Activated CD4-positive, alpha-beta memory T cell treated with anti-CD3 and anti-CD28 coated beads, Interleukin-2, amount 10 ng/mL, durations not matched to agents 7 days and 5 days (primary cell): ENCODE measurements around the gene IL6ST. TPM values are rescaled to one million over a fixed set of nuclear protein-coding genes. Genes with fewer than 3 reads are reported as not detected.

Source experiments
- CTCF ChIA-PET: fragments of 350-600 bp; sonication (Branson Sonifier 250); formaldehyde crosslinking; loops from one replicate; lab custom pipeline; 2021; ENCODE audit warnings: antibody characterized with exemption, inconsistent platforms; lab: Charles Lee
- POLR2A ChIA-PET: fragments of 350-600 bp; sonication (Branson Sonifier 250); formaldehyde crosslinking; loops from one replicate; lab custom pipeline; 2021; ENCODE audit warnings: antibody characterized with exemption; lab: Charles Lee
- DNase-seq: peaks from one replicate; pipeline ENCODE4 v3.0.0-alpha.2; 2020
- H3K27ac Mint-ChIP-seq: one replicate; pipeline ENCODE4 v1.8.0; 2021; ENCODE audit warnings: mild to moderate bottlenecking, mixed read lengths
- H3K27me3 Mint-ChIP-seq: one replicate; pipeline ENCODE4 v1.8.0; 2021; ENCODE audit warnings: mixed read lengths
- H3K36me3 Mint-ChIP-seq: one replicate; pipeline ENCODE4 v1.8.0; 2021; ENCODE audit warnings: low read depth, mixed read lengths
- H3K4me1 Mint-ChIP-seq: one replicate; pipeline ENCODE4 v1.8.0; 2021; ENCODE audit warnings: mixed read lengths
- H3K4me3 Mint-ChIP-seq: one replicate; pipeline ENCODE4 v1.8.0; 2021; ENCODE audit warnings: mild to moderate bottlenecking, mixed read lengths
- H3K9me3 Mint-ChIP-seq: one replicate; pipeline ENCODE4 v1.8.0; 2021; ENCODE audit warnings: mixed read lengths
- total RNA-seq, 2 experiments: library from RNA; stranded (reverse); gene quantifications; one replicate each; pipeline ENCODE4 v1.2.3, GENCODE V29; 2021

Gene IL6ST
- total RNA-seq, 2 experiments from 2014 or later = 51.0 to 53.4 TPM

GRCh38 chr5:55913466-55914413 lies 81.0 kb downstream of the IL6ST start:
- POLR2A ChIA-PET = no interaction called here
- H3K4me1 Mint-ChIP-seq = peaks cover 3% of the 10 kb centered on the region

GRCh38 chr5:55911784-55912653 lies 82.7 kb downstream of the IL6ST start:
- Mint-ChIP-seq H3K4me1 (no peaks in the 10 kb centered on the region), H3K9me3 (no peaks in the 10 kb centered on the region), H3K27me3 (no peaks in the 10 kb centered on the region), H3K4me3 (no peak overlapping the region), H3K27ac (no peak overlapping the region), H3K36me3 (no peaks in the 10 kb centered on the region)
- DNase-seq = no peak
- CTCF ChIA-PET = interaction anchor here (1.0 kb wide), 1 partner anchor 18 kb away, joined by 3 read pairs; no protein-coding TSS in a partner anchor
- POLR2A ChIA-PET = no interaction called here

More at GRCh38 chr5:55913466-55914413, 81.0 kb downstream of the IL6ST start:
- CTCF ChIA-PET = no interaction called here
- no peak for DNase-seq
- H3K27me3 Mint-ChIP-seq = no peaks in the 10 kb centered on the region
- H3K36me3 Mint-ChIP-seq = no peaks in the 10 kb centered on the region
- H3K27ac Mint-ChIP-seq = no peak overlapping the region
- H3K4me3 Mint-ChIP-seq = no peak overlapping the region
- H3K9me3 Mint-ChIP-seq = no peaks in the 10 kb centered on the region

- Mint-ChIP-seq H3K36me3 (no peaks in the 10 kb centered on the region), H3K27ac (no peak overlapping the region), H3K4me3 (no peak overlapping the region), H3K4me1 (peaks cover 17% of the 10 kb centered on the region), H3K9me3 (no peaks in the 10 kb centered on the region), H3K27me3 (peaks cover 2% of the 10 kb centered on the region)
- CTCF ChIA-PET = no interaction called here
- POLR2A ChIA-PET = no interaction called here
- no peak for DNase-seq
Observed at GRCh38 chr5:55908804-55909203, 86.0 kb downstream of the IL6ST start.

- Mint-ChIP-seq H3K27me3 (peaks cover 2% of the 10 kb centered on the region), H3K9me3 (no peaks in the 10 kb centered on the region), H3K27ac (no peak overlapping the region), H3K4me3 (no peak overlapping the region), H3K4me1 (peaks cover 26% of the 10 kb centered on the region), H3K36me3 (no peaks in the 10 kb centered on the region)
- ChIA-PET POLR2A (no interaction called here), CTCF (interaction anchor here (1.3 kb wide), 1 partner anchor 28 kb away, joined by 4 read pairs; no protein-coding TSS in a partner anchor)
- DNase-seq = no peak
Observed at GRCh38 chr5:55907927-55908326, 86.8 kb downstream of the IL6ST start.

- H3K27ac Mint-ChIP-seq = no peak overlapping the region
- CTCF ChIA-PET = no interaction called here
Observed at GRCh38 chr5:55905251-55905650, 89.5 kb downstream of the IL6ST start.

GRCh38 chr5:55904152-55904551 lies 90.6 kb downstream of the IL6ST start:
- no peak overlapping the region for H3K4me3 Mint-ChIP-seq
- POLR2A ChIA-PET = interaction anchor here (1.7 kb wide), 2 partner anchors 15 to 19 kb away, joined by 3 to 7 read pairs; no protein-coding TSS in a partner anchor
- no peak for DNase-seq
- peaks cover 4% of the 10 kb centered on the region for H3K27me3 Mint-ChIP-seq
- H3K36me3 Mint-ChIP-seq = no peaks in the 10 kb centered on the region
- CTCF ChIA-PET = interaction anchor here (1.0 kb wide), 1 partner anchor 32 kb away, joined by 3 read pairs; no protein-coding TSS in a partner anchor
- H3K4me1 Mint-ChIP-seq = peaks cover 46% of the 10 kb centered on the region
- no peaks in the 10 kb centered on the region for H3K9me3 Mint-ChIP-seq
- no peak overlapping the region for H3K27ac Mint-ChIP-seq

More at GRCh38 chr5:55905251-55905650, 89.5 kb downstream of the IL6ST start:
- H3K4me3 Mint-ChIP-seq = no peak overlapping the region
- POLR2A ChIA-PET = no interaction called here
- H3K4me1 Mint-ChIP-seq = peaks cover 40% of the 10 kb centered on the region
- DNase-seq = no peak
- H3K9me3 Mint-ChIP-seq = no peaks in the 10 kb centered on the region
- no peaks in the 10 kb centered on the region for H3K36me3 Mint-ChIP-seq
- peaks cover 4% of the 10 kb centered on the region for H3K27me3 Mint-ChIP-seq

- peaks cover 46% of the 10 kb centered on the region for H3K4me1 Mint-ChIP-seq
- no peaks in the 10 kb centered on the region for H3K9me3 Mint-ChIP-seq
- CTCF ChIA-PET = interaction anchor here (1.0 kb wide), 1 partner anchor 33 kb away, joined by 3 read pairs; no protein-coding TSS in a partner anchor
- POLR2A ChIA-PET = interaction anchor here (1.7 kb wide), 2 partner anchors 14 to 20 kb away, joined by 3 to 7 read pairs; no protein-coding TSS in a partner anchor
- H3K36me3 Mint-ChIP-seq = no peaks in the 10 kb centered on the region
- peaks cover 4% of the 10 kb centered on the region for H3K27me3 Mint-ChIP-seq
- no peak overlapping the region for H3K27ac Mint-ChIP-seq
- DNase-seq = peak; percentile 79
- H3K4me3 Mint-ChIP-seq = peak overlapping the region; percentile 10
Observed at GRCh38 chr5:55903121-55903701, 91.6 kb downstream of the IL6ST start.

GRCh38 chr5:55902696-55903095 lies 92.1 kb downstream of the IL6ST start:
- no peak overlapping the region for H3K27ac Mint-ChIP-seq
- ChIA-PET POLR2A (interaction anchor here (1.7 kb wide), 1 partner anchor 21 kb away, joined by 7 read pairs; no protein-coding TSS in a partner anchor), CTCF (interaction anchor here (0.7 kb wide), 1 partner anchor 216 kb away, joined by 3 read pairs; no protein-coding TSS in a partner anchor)
- H3K27me3 Mint-ChIP-seq = peaks cover 4% of the 10 kb centered on the region
- no peak overlapping the region for H3K4me3 Mint-ChIP-seq
- peaks cover 46% of the 10 kb centered on the region for H3K4me1 Mint-ChIP-seq
- H3K9me3 Mint-ChIP-seq = no peaks in the 10 kb centered on the region
- no peaks in the 10 kb centered on the region for H3K36me3 Mint-ChIP-seq
- no peak for DNase-seq

- ChIA-PET CTCF (no interaction called here), POLR2A (no interaction called here)
- no peak for DNase-seq
- Mint-ChIP-seq H3K36me3 (no peaks in the 10 kb centered on the region), H3K27ac (no peak overlapping the region), H3K4me3 (no peak overlapping the region), H3K4me1 (peaks cover 46% of the 10 kb centered on the region), H3K27me3 (peaks cover 9% of the 10 kb centered on the region), H3K9me3 (no peaks in the 10 kb centered on the region)
Observed at GRCh38 chr5:55900776-55901175, 94.0 kb downstream of the IL6ST start.

- Mint-ChIP-seq H3K36me3 (no peaks in the 10 kb centered on the region), H3K27ac (no peak overlapping the region), H3K4me1 (peaks cover 42% of the 10 kb centered on the region), H3K27me3 (peaks cover 8% of the 10 kb centered on the region), H3K4me3 (no peak overlapping the region), H3K9me3 (peaks cover 1% of the 10 kb centered on the region)
- ChIA-PET POLR2A (no interaction called here), CTCF (no interaction called here)
- no peak for DNase-seq
Observed at GRCh38 chr5:55900068-55900467, 94.7 kb downstream of the IL6ST start.

- no peaks in the 10 kb centered on the region for H3K36me3 Mint-ChIP-seq
- no peak for DNase-seq
- peaks cover 2% of the 10 kb centered on the region for H3K9me3 Mint-ChIP-seq
- H3K4me3 Mint-ChIP-seq = no peak overlapping the region
- peaks cover 43% of the 10 kb centered on the region for H3K4me1 Mint-ChIP-seq
- CTCF ChIA-PET = no interaction called here
- POLR2A ChIA-PET = no interaction called here
- no peak overlapping the region for H3K27ac Mint-ChIP-seq
- H3K27me3 Mint-ChIP-seq = peaks cover 8% of the 10 kb centered on the region
Observed at GRCh38 chr5:55899344-55899743, 95.4 kb downstream of the IL6ST start.

GRCh38 chr5:55897905-55898304 lies 96.9 kb downstream of the IL6ST start:
- no peak overlapping the region for H3K4me3 Mint-ChIP-seq
- POLR2A ChIA-PET = no interaction called here
- CTCF ChIA-PET = no interaction called here

More at GRCh38 chr5:55897905-55898304, 96.9 kb downstream of the IL6ST start:
- Mint-ChIP-seq H3K27me3 (peaks cover 8% of the 10 kb centered on the region), H3K27ac (no peak overlapping the region), H3K4me1 (peaks cover 34% of the 10 kb centered on the region), H3K36me3 (no peaks in the 10 kb centered on the region), H3K9me3 (peaks cover 2% of the 10 kb centered on the region)
- no peak for DNase-seq
